ENCODE results near the gene FAM222A.

- TF ChIP-seq EZH2 (IDR thresholded peaks at IDR 0.05; ENCODE audit: insufficient read depth, poor library complexity, severe bottlenecking) (no peak), EZH2phosphoT487 (IDR thresholded peaks at IDR 0.05; ENCODE audit: insufficient read depth, low read depth) (no peak)
Measured at GRCh38 chr12:109731231-109731731, 17.7 kb downstream of the FAM222A start.

All from GM23248 (cell line).